B cell (primary cell): ENCODE data around the gene PAQR3. TPM values are rescaled to one million over a fixed set of nuclear protein-coding genes. Genes with fewer than 3 reads are reported as not detected.

Experiments
- ATAC-seq: fragments of 200-7000 bp; cut with Tn5 transposase; one replicate; pipeline ENCODE4 v1.10.0; 2021; ENCODE audit warnings: low read depth, mild to moderate bottlenecking, moderate number of reproducible peaks, moderate library complexity
- CTCF ChIA-PET: fragments of 350-600 bp; sonication (Branson Sonifier 250); formaldehyde crosslinking; loops from one replicate; lab custom pipeline; 2021; ENCODE audit warnings: antibody characterized with exemption, inconsistent platforms; lab: Charles Lee
- POLR2A ChIA-PET: fragments of 350-600 bp; sonication (Branson Sonifier 250); formaldehyde crosslinking; loops from one replicate; lab custom pipeline; 2021; ENCODE audit warnings: antibody characterized with exemption; lab: Charles Lee
- DNase-seq: peaks from one replicate; pipeline ENCODE4 v3.0.0; 2013
- H2AFZ ChIP-seq: 2 replicates; pipeline ENCODE4 v1.6.1; 2012; ENCODE audit warnings: mild to moderate bottlenecking, low read depth, low read length; ENCODE audit not compliant: insufficient read depth, poor library complexity, severe bottlenecking
- H3K27ac ChIP-seq, 2 donors: 1 replicate in 1 of 2; 2 replicates in 1 of 2; pipeline ENCODE4 v1.5.1; 2012 to 2013; ENCODE audit warnings: low read length in 2 of 2, mild to moderate bottlenecking in 2 of 2, moderate library complexity in 1 of 2
- H3K27me3 ChIP-seq, 4 experiments: fragments of 200-600 bp in 1 of 4; sonication (generic) in 1 of 4; replicated peaks in 1 of 4; 1 replicate in 2 of 4; 2 replicates in 2 of 4; pipeline versions ENCODE4 v1.6.1 to v1.7.0; 2013 to 2016; ENCODE audit warnings: low read length in 3 of 4, mild to moderate bottlenecking in 2 of 4, mixed read lengths in 1 of 4, moderate library complexity in 1 of 4; ENCODE audit not compliant: insufficient read depth in 4 of 4, control insufficient read depth in 3 of 4; ENCODE audit errors: control extremely low read depth in 1 of 4
- H3K36me3 ChIP-seq, 2 experiments: replicated peaks in 1 of 2; 1 replicate in 1 of 2; 2 replicates in 1 of 2; pipeline versions ENCODE4 v1.6.1 to v1.7.1; 2013; ENCODE audit warnings: low read length in 1 of 2; ENCODE audit not compliant: insufficient read depth in 2 of 2, control insufficient read depth in 1 of 2; ENCODE audit errors: control extremely low read depth in 1 of 2, extremely low read depth in 1 of 2
- H3K4me1 ChIP-seq, 2 donors: fragments of 200-600 bp in 1 of 2; sonication (generic) in 1 of 2; 1 replicate in 1 of 2; 2 replicates in 1 of 2; pipeline versions ENCODE4 v1.5.1 to v1.6.1; 2013 to 2017; ENCODE audit warnings: low read length in 2 of 2; ENCODE audit not compliant: control insufficient read depth in 2 of 2, insufficient read depth in 2 of 2
- H3K4me2 ChIP-seq: replicated peaks from 2 replicates; pipeline ENCODE3; 2012; ENCODE audit warnings: mild to moderate bottlenecking, low read depth, low read length; ENCODE audit not compliant: poor library complexity, severe bottlenecking
- H3K4me3 ChIP-seq, 5 experiments: fragments of 200-600 bp in 1 of 5; sonication (generic) in 1 of 5; 1 replicate in 3 of 5; 2 replicates in 2 of 5; pipeline versions ENCODE4 v1.5.1 to v1.7.0; 2011 to 2016; ENCODE audit warnings: low read length in 4 of 5, mild to moderate bottlenecking in 4 of 5, low read depth in 2 of 5, control low read depth in 1 of 5, moderate library complexity in 1 of 5; ENCODE audit not compliant: insufficient read depth in 1 of 5; ENCODE audit errors: control extremely low read depth in 1 of 5, extremely low read depth in 1 of 5
- H3K79me2 ChIP-seq: fragments of 200-600 bp; sonication (generic); one replicate; pipeline ENCODE4 v1.6.0; 2016; ENCODE audit warnings: low read length; ENCODE audit not compliant: control insufficient read depth, insufficient read depth
- H3K9ac ChIP-seq: fragments of 200-600 bp; sonication (generic); 2 replicates; pipeline ENCODE4 v1.6.1; 2017; ENCODE audit warnings: mild to moderate bottlenecking, low read length, moderate library complexity
- H3K9me3 ChIP-seq, 3 donors: one replicate each; pipeline versions ENCODE4 v1.6.1 to v1.7.1; 2013; ENCODE audit warnings: low read length in 2 of 3; ENCODE audit not compliant: control insufficient read depth in 2 of 3, insufficient read depth in 1 of 3; ENCODE audit errors: control extremely low read depth in 1 of 3
- H4K20me1 ChIP-seq: 2 replicates; pipeline ENCODE4 v1.6.0; 2012; ENCODE audit warnings: mild to moderate bottlenecking, low read length; ENCODE audit not compliant: insufficient read depth, control insufficient read depth, poor library complexity, severe bottlenecking
- H3K27ac Mint-ChIP-seq: one replicate; pipeline ENCODE4 v1.8.0; 2021; ENCODE audit warnings: mixed read lengths
- H3K27me3 Mint-ChIP-seq: one replicate; pipeline ENCODE4 v1.8.0; 2021; ENCODE audit warnings: mixed read lengths
- H3K4me1 Mint-ChIP-seq: one replicate; pipeline ENCODE4 v1.8.0; 2021; ENCODE audit warnings: mixed read lengths
- H3K4me3 Mint-ChIP-seq: one replicate; pipeline ENCODE4 v1.8.0; 2021; ENCODE audit warnings: mixed read lengths
- H3K9me3 Mint-ChIP-seq: one replicate; pipeline ENCODE4 v1.8.0; 2022; ENCODE audit warnings: mixed read lengths; ENCODE audit not compliant: insufficient read depth
- EZH2 ChIP-seq: IDR thresholded peaks from 2 replicates; pipeline ENCODE4 v1.6.1; 2012; ENCODE audit warnings: borderline replicate concordance, low read depth, mild to moderate bottlenecking, moderate library complexity, low read length; ENCODE audit not compliant: insufficient read depth, poor library complexity, severe bottlenecking
- WGBS: methylation state at CpG from one replicate; pipeline ENCODE4 v1.1.5; 2013; ENCODE audit warnings: missing lambda C conversion rate; ENCODE audit not compliant: insufficient coverage; 5-methylcytosine and 5-hydroxymethylcytosine counted together
- intact Hi-C: fragments of 100-400 bp; cut with micrococcal nuclease; formaldehyde crosslinking; loops from one replicate; pipeline ENCODE4 v1.10.0; 2022
- polyA plus RNA-seq: library from polyadenylated mRNA; depleted of rRNA; stranded (reverse); fragments of >200 nt; gene quantifications from 2 replicates; pipeline ENCODE4 v1.2.3, GENCODE V29; 2012
- small RNA-seq: library from RNA; depleted of rRNA; stranded (forward); fragments of <200 nt; gene quantifications from one replicate; pipeline ENCODE3, GENCODE V24; 2012; ENCODE audit warnings: low replicate concordance, low read depth; ENCODE audit not compliant: insufficient read length
- total RNA-seq, 2 donors: library from RNA; stranded (reverse); fragments of 120-200 nt in 1 of 2; gene quantifications; 1 replicate in 1 of 2; 2 replicates in 1 of 2; pipeline versions ENCODE4 v1.2.3 to v1.2.4, GENCODE V29; 2013 to 2022
- TF ChIP-seq, protein P1 (sequence below): fragments of 200-600 bp; IDR thresholded peaks from one replicate; pipeline ENCODE4 v1.8.0; 2022; ENCODE audit warnings: antibody characterized with exemption, mild to moderate bottlenecking

The PAQR3 gene
- total and polyA plus RNA-seq, 2 donors (not counting 1 experiment from before 2014, with no cell fraction given): 5.3 to 12.6 TPM

GRCh38 chr4:78862314-78862737, 76.9 kb downstream of the PAQR3 start:
- no peak for ATAC-seq
- intact Hi-C loops: loop anchor here (2.0 to 10.0 kb wide), 5 partner anchors 18 to 218 kb away; partner anchors contain the start of gene BMP2K
- no peak overlapping the region for H3K9ac ChIP-seq
- H3K4me1 Mint-ChIP-seq: peaks cover 17% of the 10 kb centered on the region
- no peak overlapping the region for H2AFZ ChIP-seq
- H4K20me1 ChIP-seq: peaks cover 4% of the 10 kb centered on the region
- H3K79me2 ChIP-seq: peaks cover 14% of the 10 kb centered on the region
- CTCF ChIA-PET: interaction anchor here (0.7 to 6.4 kb wide), 12 partner anchors 10 to 270 kb away, joined by 3 to 164 read pairs (median 8); no protein-coding TSS in a partner anchor
- no peaks in the 10 kb centered on the region for H3K9me3 Mint-ChIP-seq
- H3K27me3 Mint-ChIP-seq: no peaks in the 10 kb centered on the region
- no peak for DNase-seq
- H3K4me1 ChIP-seq: peaks cover 6 to 7% of the 10 kb centered on the region in 2 donors
- H3K4me2 ChIP-seq: no peak overlapping the region
- H3K4me3 ChIP-seq: no peak overlapping the region
- no peak overlapping the region for H3K4me3 Mint-ChIP-seq
- no peaks in the 10 kb centered on the region for H3K27me3 ChIP-seq
- TF ChIP-seq, protein P1, sequence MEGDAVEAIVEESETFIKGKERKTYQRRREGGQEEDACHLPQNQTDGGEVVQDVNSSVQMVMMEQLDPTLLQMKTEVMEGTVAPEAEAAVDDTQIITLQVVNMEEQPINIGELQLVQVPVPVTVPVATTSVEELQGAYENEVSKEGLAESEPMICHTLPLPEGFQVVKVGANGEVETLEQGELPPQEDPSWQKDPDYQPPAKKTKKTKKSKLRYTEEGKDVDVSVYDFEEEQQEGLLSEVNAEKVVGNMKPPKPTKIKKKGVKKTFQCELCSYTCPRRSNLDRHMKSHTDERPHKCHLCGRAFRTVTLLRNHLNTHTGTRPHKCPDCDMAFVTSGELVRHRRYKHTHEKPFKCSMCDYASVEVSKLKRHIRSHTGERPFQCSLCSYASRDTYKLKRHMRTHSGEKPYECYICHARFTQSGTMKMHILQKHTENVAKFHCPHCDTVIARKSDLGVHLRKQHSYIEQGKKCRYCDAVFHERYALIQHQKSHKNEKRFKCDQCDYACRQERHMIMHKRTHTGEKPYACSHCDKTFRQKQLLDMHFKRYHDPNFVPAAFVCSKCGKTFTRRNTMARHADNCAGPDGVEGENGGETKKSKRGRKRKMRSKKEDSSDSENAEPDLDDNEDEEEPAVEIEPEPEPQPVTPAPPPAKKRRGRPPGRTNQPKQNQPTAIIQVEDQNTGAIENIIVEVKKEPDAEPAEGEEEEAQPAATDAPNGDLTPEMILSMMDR: no peak
- no peak for TF ChIP-seq EZH2
- peak overlapping the region; percentile 70 for H3K27ac Mint-ChIP-seq
- 100% methylated on average over 1 of the region's 2 CpGs for WGBS
- H3K9me3 ChIP-seq: no peaks in the 10 kb centered on the region
- POLR2A ChIA-PET: no interaction called here
- H3K36me3 ChIP-seq: peaks cover 15 to 56% of the 10 kb centered on the region in 2 experiments
- H3K27ac ChIP-seq: peak overlapping the region in 1 of 2 donors; percentile 45

Small RNA genes lying within 50 kb of the gene (small RNA-seq; reads per million reads assigned to genes)
- gene RN7SL127P: not detected

Other genes starting within 250 kb of the PAQR3 start
- 117 and 119 TPM in 2 replicates for gene BMP2K, start 163.1 kb downstream of the PAQR3 start, total RNA-seq
- 53.3 and 59.1 TPM in 2 replicates for gene BMP2K, start 163.1 kb downstream of the PAQR3 start, polyA plus RNA-seq